Endothelial cell of umbilical vein (primary cell): ENCODE results near the gene DIDO1. TPM values are rescaled to one million over a fixed set of nuclear protein-coding genes. Genes with fewer than 3 reads are reported as not detected.

Experiments used
- BruUV-seq: library from RNA; stranded (reverse); fragments of 400-500 nt; replicated peaks from 2 replicates; lab custom pipeline; 2021; lab: Mats Ljungman, UMichigan
- CTCF ChIA-PET: fragments of 300-600, 350-600 bp; sonication (Branson Sonifier 250); formaldehyde crosslinking; loops from one replicate; lab custom pipeline; 2021; ENCODE audit warnings: antibody characterized with exemption, inconsistent platforms; lab: Charles Lee
- POLR2A ChIA-PET: fragments of 300-600, 350-600 bp; sonication (Branson Sonifier 250); formaldehyde crosslinking; loops from one replicate; lab custom pipeline; 2021; ENCODE audit warnings: antibody characterized with exemption, inconsistent platforms; lab: Charles Lee
- DNase-seq: peaks from one replicate; pipeline ENCODE4 v3.0.0-alpha.2; 2011; ENCODE audit warnings: low read depth, low spot score
- FAIRE-seq: peaks from 2 replicates; lab custom pipeline; 2011; peaks lifted over from hg19 to GRCh38; lab: Jason Lieb, UNC
- H2AFZ ChIP-seq: 2 replicates; pipeline ENCODE4 v1.6.0; 2012; ENCODE audit warnings: low read depth, low read length, control low read depth, inconsistent platforms
- H3K27ac ChIP-seq: 2 replicates; pipeline ENCODE4 v1.5.1; 2011; ENCODE audit warnings: low read depth, mild to moderate bottlenecking, control low read depth, low read length, moderate library complexity; ENCODE audit not compliant: insufficient read depth
- H3K27me3 ChIP-seq, 2 experiments: 2 replicates each; pipeline versions ENCODE4 v1.6.0 to v1.6.1; 2011; ENCODE audit warnings: low read length in 2 of 2, mixed read lengths in 1 of 2; ENCODE audit not compliant: control insufficient read depth in 2 of 2, insufficient read depth in 2 of 2
- H3K36me3 ChIP-seq, 2 experiments: 2 replicates in 1 of 2; 3 replicates in 1 of 2; pipeline ENCODE4 v1.5.1; 2011; ENCODE audit warnings: low read length in 2 of 2, mild to moderate bottlenecking in 1 of 2, moderate library complexity in 1 of 2; ENCODE audit not compliant: control insufficient read depth in 2 of 2, insufficient read depth in 2 of 2; ENCODE audit errors: extremely low read depth in 1 of 2
- H3K4me1 ChIP-seq: 3 replicates; pipeline ENCODE4 v1.5.1; 2011; ENCODE audit warnings: mild to moderate bottlenecking, low read length; ENCODE audit not compliant: control insufficient read depth, insufficient read depth; ENCODE audit errors: extremely low read depth
- H3K4me2 ChIP-seq: 2 replicates; pipeline ENCODE4 v1.6.1; 2011; ENCODE audit warnings: low read length, control low read depth, mixed read lengths; ENCODE audit not compliant: insufficient read depth
- H3K4me3 ChIP-seq, 3 experiments: fragments of 200-600 bp in 1 of 3; sonication (generic), shearing (Covaris generic) in 1 of 3; replicated peaks in 1 of 3; 2 replicates each; pipeline ENCODE4 v1.5.1; 2011 to 2016; ENCODE audit warnings: control low read depth in 3 of 3, low read length in 3 of 3, mild to moderate bottlenecking in 2 of 3, inconsistent platforms in 1 of 3, low read depth in 1 of 3, moderate library complexity in 1 of 3; ENCODE audit not compliant: insufficient read depth in 1 of 3
- H3K79me2 ChIP-seq: 2 replicates; pipeline ENCODE4 v1.6.0; 2012; ENCODE audit warnings: low read length, inconsistent platforms; ENCODE audit not compliant: control insufficient read depth, insufficient read depth
- H3K9ac ChIP-seq: replicated peaks from 2 replicates; pipeline ENCODE3; 2011; ENCODE audit warnings: low read length, control low read depth; ENCODE audit not compliant: insufficient read depth; ENCODE audit errors: extremely low read depth
- H3K9me1 ChIP-seq: replicated peaks from 3 replicates; pipeline ENCODE4 v1.6.0; 2011; ENCODE audit warnings: mild to moderate bottlenecking, low read length; ENCODE audit not compliant: control insufficient read depth, insufficient read depth; ENCODE audit errors: extremely low read depth
- H3K9me3 ChIP-seq: replicated peaks from 2 replicates; pipeline ENCODE4 v1.5.1; 2012; ENCODE audit warnings: low read length, inconsistent platforms; ENCODE audit not compliant: control insufficient read depth, insufficient read depth
- H4K20me1 ChIP-seq: replicated peaks from 2 replicates; pipeline ENCODE3; 2011; ENCODE audit warnings: mild to moderate bottlenecking, low read length; ENCODE audit not compliant: control insufficient read depth, insufficient read depth; ENCODE audit errors: extremely low read depth
- EZH2 ChIP-seq: IDR thresholded peaks from 2 replicates; pipeline ENCODE4 v1.6.1; 2012; ENCODE audit warnings: borderline replicate concordance, low read depth, mild to moderate bottlenecking, moderate library complexity, low read length, inconsistent platforms; ENCODE audit not compliant: severe bottlenecking
- FOS ChIP-seq: IDR thresholded peaks from 2 replicates; pipeline ENCODE4 v1.6.1; 2011; ENCODE audit warnings: mild to moderate bottlenecking, low read length, moderate library complexity, borderline replicate concordance; ENCODE audit not compliant: insufficient read depth
- GATA2 ChIP-seq: IDR thresholded peaks from 2 replicates; pipeline ENCODE4 v1.7.0; 2011; ENCODE audit warnings: low read depth, mild to moderate bottlenecking, moderate library complexity, mixed read lengths, low read length; ENCODE audit not compliant: insufficient read length, insufficient read depth
- JUN ChIP-seq: IDR thresholded peaks from 2 replicates; pipeline ENCODE4 v1.6.1; 2011; ENCODE audit warnings: borderline replicate concordance, low read depth; ENCODE audit not compliant: insufficient read length, insufficient read depth
- MYC ChIP-seq: IDR thresholded peaks from one replicate; pipeline ENCODE4 v1.6.1; 2011; ENCODE audit warnings: mild to moderate bottlenecking, low read depth, low read length
- POLR2A ChIP-seq: IDR thresholded peaks from 2 replicates; pipeline ENCODE4 v1.6.1; 2012; ENCODE audit warnings: low read depth, mild to moderate bottlenecking, control low read depth, low read length
- POLR2AphosphoS5 ChIP-seq: IDR thresholded peaks from 2 replicates; pipeline ENCODE4 v1.6.1; 2012; ENCODE audit warnings: low read depth, mild to moderate bottlenecking, control low read depth, low read length, moderate library complexity; ENCODE audit not compliant: insufficient read depth
- dilution Hi-C: fragments of 300-500 bp; cut with MboI; formaldehyde crosslinking; loops from one replicate; pipeline ENCODE4 v1.15.0; 2019; ENCODE audit warnings: low sequenced_read_pairs; ENCODE audit not compliant: extremely low pct_ligation_motif_present
- intact Hi-C: fragments of 100-400 bp; cut with micrococcal nuclease; formaldehyde crosslinking; loops from one replicate; pipeline ENCODE4 v1.10.0; 2022
- polyA plus RNA-seq, 4 experiments: library from polyadenylated mRNA; depleted of rRNA in 3 of 4; stranded (reverse) in 3 of 4; unstranded in 1 of 4; fragments of >200 nt; gene quantifications; 2 replicates each; pipeline versions ENCODE4 v1.2.1 to v1.2.3, GENCODE V29; 2011 to 2012; ENCODE audit warnings: missing spikeins in 1 of 4
- total RNA-seq: library from RNA; stranded (reverse); gene quantifications from 2 replicates; pipeline ENCODE4 v1.2.3, GENCODE V29; 2021
- TF ChIP-seq, protein P1 (sequence below): IDR thresholded peaks from 2 replicates; pipeline ENCODE4 v1.6.1; 2011; ENCODE audit not compliant: insufficient read depth, insufficient read length
- TF ChIP-seq, protein P2 (sequence below), 2 donors: IDR thresholded peaks; 1 replicate in 1 of 2; 2 replicates in 1 of 2; pipeline ENCODE4 v1.5.1; 2011; ENCODE audit warnings: low read length in 2 of 2, mild to moderate bottlenecking in 2 of 2, moderate library complexity in 2 of 2, control low read depth in 1 of 2, inconsistent platforms in 1 of 2, low read depth in 1 of 2; ENCODE audit not compliant: insufficient read depth in 1 of 2; ENCODE audit errors: extremely low read depth in 1 of 2

The DIDO1 gene
- total and polyA plus RNA-seq, 2 donors (not counting 3 experiments of a cell fraction or from before 2014, with no cell fraction given), result 22.1 to 51.2 TPM

GRCh38 chr20:62830251-62830650, 96.1 kb downstream of the DIDO1 start:
- dilution Hi-C loops, result no loop called here
- no peak overlapping the region for H3K4me2 ChIP-seq
- no peaks in the 10 kb centered on the region for H3K4me1 ChIP-seq
- H3K27me3 ChIP-seq, result no peaks in the 10 kb centered on the region
- H3K36me3 ChIP-seq, result no peaks in the 10 kb centered on the region
- no peak overlapping the region for H2AFZ ChIP-seq
- no peak for DNase-seq
- intact Hi-C loops, result no loop called here
- no TSS peak for BruUV-seq
- TF ChIP-seq, protein P1, sequence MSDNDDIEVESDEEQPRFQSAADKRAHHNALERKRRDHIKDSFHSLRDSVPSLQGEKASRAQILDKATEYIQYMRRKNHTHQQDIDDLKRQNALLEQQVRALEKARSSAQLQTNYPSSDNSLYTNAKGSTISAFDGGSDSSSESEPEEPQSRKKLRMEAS, result no peak
- TF ChIP-seq FOS (no peak), JUN (no peak), MYC (no peak), POLR2AphosphoS5 (no peak), GATA2 (no peak), POLR2A (no peak), EZH2 (no peak)
- TF ChIP-seq, protein P2, sequence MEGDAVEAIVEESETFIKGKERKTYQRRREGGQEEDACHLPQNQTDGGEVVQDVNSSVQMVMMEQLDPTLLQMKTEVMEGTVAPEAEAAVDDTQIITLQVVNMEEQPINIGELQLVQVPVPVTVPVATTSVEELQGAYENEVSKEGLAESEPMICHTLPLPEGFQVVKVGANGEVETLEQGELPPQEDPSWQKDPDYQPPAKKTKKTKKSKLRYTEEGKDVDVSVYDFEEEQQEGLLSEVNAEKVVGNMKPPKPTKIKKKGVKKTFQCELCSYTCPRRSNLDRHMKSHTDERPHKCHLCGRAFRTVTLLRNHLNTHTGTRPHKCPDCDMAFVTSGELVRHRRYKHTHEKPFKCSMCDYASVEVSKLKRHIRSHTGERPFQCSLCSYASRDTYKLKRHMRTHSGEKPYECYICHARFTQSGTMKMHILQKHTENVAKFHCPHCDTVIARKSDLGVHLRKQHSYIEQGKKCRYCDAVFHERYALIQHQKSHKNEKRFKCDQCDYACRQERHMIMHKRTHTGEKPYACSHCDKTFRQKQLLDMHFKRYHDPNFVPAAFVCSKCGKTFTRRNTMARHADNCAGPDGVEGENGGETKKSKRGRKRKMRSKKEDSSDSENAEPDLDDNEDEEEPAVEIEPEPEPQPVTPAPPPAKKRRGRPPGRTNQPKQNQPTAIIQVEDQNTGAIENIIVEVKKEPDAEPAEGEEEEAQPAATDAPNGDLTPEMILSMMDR (IDR thresholded peaks at IDR 0.05; ENCODE audit: extremely low read depth in 1 of 2, insufficient read depth in 1 of 2, low read depth in 1 of 2, low read length in 2 of 2), result no peak
- no peak overlapping the region for H3K27ac ChIP-seq
- no peak overlapping the region for H3K9ac ChIP-seq
- H3K9me1 ChIP-seq, result no peaks in the 10 kb centered on the region
- POLR2A ChIA-PET, result no interaction called here
- H3K4me3 ChIP-seq, result no peak overlapping the region
- H3K9me3 ChIP-seq, result no peaks in the 10 kb centered on the region
- no peak for FAIRE-seq
- no peaks in the 10 kb centered on the region for H4K20me1 ChIP-seq
- no peaks in the 10 kb centered on the region for H3K79me2 ChIP-seq
- CTCF ChIA-PET, result no interaction called here
